Measurements from ENCODE around the gene MAGEC1. TPM values are rescaled to one million over a fixed set of nuclear protein-coding genes. Genes with fewer than 3 reads are reported as not detected.

The MAGEC1 gene, protein sequence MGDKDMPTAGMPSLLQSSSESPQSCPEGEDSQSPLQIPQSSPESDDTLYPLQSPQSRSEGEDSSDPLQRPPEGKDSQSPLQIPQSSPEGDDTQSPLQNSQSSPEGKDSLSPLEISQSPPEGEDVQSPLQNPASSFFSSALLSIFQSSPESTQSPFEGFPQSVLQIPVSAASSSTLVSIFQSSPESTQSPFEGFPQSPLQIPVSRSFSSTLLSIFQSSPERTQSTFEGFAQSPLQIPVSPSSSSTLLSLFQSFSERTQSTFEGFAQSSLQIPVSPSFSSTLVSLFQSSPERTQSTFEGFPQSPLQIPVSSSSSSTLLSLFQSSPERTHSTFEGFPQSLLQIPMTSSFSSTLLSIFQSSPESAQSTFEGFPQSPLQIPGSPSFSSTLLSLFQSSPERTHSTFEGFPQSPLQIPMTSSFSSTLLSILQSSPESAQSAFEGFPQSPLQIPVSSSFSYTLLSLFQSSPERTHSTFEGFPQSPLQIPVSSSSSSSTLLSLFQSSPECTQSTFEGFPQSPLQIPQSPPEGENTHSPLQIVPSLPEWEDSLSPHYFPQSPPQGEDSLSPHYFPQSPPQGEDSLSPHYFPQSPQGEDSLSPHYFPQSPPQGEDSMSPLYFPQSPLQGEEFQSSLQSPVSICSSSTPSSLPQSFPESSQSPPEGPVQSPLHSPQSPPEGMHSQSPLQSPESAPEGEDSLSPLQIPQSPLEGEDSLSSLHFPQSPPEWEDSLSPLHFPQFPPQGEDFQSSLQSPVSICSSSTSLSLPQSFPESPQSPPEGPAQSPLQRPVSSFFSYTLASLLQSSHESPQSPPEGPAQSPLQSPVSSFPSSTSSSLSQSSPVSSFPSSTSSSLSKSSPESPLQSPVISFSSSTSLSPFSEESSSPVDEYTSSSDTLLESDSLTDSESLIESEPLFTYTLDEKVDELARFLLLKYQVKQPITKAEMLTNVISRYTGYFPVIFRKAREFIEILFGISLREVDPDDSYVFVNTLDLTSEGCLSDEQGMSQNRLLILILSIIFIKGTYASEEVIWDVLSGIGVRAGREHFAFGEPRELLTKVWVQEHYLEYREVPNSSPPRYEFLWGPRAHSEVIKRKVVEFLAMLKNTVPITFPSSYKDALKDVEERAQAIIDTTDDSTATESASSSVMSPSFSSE
- 0.05 to 0.10 TPM in 2 of 5 replicates, not detected in the others for total RNA-seq (2022; extraction: Qiagen RNA extraction)

DNA sequence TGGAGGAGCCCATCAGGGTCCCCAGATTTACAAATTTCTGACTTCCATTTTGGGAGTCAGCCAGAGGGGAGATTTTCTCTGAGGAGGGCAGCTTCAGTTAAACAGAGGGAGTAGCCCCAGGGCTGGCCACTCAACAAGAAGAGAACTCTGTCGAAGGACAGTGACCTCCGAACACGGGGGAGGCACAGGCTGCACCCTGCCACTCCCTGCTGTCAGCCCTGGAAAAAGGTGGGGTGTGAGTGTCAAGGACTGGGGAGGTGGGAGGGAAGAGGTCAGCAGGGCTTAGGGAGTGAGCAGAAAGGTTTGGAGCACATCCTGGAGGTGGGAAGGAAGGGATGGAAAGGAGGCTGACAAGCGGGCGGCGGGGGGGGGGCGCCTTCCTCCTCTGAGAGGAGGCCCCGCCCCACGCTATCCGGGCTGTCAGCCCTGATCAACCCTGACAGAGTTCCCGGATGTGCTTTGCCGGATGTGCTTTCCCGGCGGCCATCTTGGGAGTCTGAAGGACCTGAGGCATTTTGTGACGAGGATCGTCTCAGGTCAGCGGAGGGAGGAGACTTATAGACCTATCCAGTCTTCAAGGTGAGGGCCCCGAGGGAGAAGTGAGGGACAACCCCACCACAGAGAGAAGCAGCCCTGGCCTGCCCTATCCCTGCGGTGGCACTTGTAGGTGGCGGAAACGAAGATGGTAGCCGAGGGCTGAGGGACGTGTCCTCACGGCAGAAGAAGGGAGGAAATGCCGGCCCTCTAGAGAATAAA, at the start of gene MAGEC1:
Gene MAGEC1 (plus strand): TSS at position 495 of the 756 bp plus-strand sequence. CDS start 1,179 bp downstream, outside the sequence.

Other genes starting within 250 kb of the MAGEC1 start
- gene SPANXD, start 205.2 kb upstream of the MAGEC1 start, total RNA-seq (2022; extraction: Qiagen RNA extraction), result not detected in 5 replicates
- not detected in 5 replicates for gene MAGEC3, start 65.6 kb upstream of the MAGEC1 start, total RNA-seq (2022; extraction: Qiagen RNA extraction)